ENCODE data around the gene NSL1.

NSL1 gene

DNA sequence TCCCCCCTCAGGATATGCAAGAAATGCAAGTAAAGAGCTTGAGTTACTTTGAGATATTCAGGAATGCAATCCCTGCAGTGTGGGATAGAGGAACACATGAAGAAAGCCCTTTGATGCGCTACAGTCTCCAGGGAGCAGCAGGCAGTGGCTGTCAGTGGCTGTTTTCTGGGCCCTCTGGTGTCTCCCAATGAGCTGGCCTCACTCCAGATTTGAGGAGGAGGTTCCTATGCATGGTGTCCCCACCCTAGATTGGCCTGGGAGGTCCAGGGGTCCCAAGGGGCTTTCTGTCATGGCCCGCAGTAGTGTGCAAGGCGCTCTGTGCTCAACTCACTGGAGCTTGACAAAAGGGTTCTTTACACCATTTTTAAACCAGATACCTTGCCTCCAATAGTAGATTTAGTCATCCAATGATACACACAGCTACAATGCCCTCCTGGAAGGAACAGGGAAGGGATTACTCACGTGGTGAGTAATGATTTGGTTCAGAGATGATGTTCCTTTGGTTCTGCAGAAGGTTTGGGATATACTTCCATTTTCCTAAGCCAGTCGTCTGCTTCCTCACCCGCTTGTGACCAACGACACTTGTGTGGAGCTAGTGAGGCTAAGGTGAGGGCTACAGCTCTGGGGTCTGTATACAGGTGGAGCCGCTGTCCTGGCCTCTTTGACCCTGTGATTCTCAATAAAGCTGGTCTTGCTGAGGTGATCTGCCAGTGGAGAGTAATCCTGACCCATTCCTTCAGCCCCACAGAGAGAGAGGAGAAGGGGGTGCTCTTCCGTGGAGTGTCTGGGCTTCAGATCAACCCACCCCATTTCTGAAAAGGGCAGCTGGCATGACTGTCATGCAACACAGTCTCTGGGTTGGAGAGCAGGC lies 98.6 kb downstream of the NSL1 start:
- no peak for TF ChIP-seq CTCF (IDR thresholded peaks at IDR 0.05)

- no peak for TF ChIP-seq CTCF (IDR thresholded peaks at IDR 0.05)
Observed at GRCh38 chr1:212691561-212692071, 100.0 kb downstream of the NSL1 start.

DNA sequence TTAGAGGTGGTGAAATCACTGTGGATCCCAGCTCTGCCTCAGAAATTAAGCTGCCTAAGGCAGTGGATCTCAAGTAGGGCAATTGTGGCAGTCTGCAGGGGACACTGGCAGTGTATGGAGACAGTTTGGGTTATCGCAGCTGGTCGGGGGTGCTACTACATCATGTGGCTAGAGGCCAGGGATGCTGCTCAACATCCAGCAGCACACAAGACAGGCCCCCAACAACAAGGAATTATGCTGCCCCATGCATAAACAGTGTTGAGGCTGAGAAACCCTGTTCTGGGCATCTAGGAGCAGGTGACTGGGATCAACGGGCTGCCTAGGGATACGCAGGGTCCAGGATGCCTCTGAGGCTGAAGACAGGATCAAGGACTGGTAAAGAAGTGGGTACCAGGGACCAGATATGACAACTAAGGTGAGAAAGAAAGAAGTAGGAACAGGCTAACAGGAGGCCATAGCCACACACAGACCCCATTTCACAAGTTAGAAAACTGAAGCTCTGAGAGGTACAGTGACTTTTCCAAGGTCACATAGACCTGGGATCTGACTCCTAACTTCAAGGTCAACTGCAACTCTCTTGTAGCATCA lies 100.7 kb downstream of the NSL1 start:
- no peak for TF ChIP-seq CTCF (IDR thresholded peaks at IDR 0.05)

DNA sequence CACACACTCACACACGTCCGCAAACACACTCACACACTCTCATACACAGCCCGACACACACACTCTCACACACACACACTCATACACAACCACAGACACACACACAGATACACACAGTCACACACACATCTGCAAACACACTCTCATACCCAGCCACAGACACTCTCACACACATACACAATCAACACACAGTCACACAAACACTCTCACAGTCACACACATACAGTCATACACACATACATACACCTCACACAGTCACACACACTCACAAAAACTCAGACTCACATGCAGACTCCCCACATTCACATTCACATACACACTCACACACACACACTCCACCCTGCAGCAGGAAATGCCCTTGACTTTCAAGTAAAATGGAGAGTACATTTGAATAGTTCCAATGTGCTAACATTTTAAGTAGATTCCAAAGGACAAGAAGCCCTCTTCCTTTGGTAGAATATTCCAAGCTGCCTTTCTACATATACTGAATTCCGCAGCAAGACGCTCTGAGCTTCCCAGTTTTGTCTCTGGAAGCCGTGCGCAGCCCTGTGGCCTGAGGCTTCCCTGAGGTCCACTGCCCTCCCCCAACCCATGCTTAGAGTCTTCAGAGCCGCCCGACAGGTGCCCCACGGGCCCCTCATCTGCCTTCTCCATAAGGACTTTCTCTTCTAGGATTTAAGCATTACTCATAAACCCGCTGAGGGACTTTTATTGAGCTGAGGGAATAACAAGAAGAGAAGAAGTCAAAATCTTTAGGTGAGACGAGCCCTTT lies 101.6 kb downstream of the NSL1 start:
- no peak for TF ChIP-seq CTCF (IDR thresholded peaks at IDR 0.05)

- TF ChIP-seq CTCF (IDR thresholded peaks at IDR 0.05): no peak
Observed at GRCh38 chr1:212689196-212689725, 102.3 kb downstream of the NSL1 start.

- no peak for TF ChIP-seq CTCF (IDR thresholded peaks at IDR 0.05)
Observed at GRCh38 chr1:212688341-212689047, 103.1 kb downstream of the NSL1 start.

DNA sequence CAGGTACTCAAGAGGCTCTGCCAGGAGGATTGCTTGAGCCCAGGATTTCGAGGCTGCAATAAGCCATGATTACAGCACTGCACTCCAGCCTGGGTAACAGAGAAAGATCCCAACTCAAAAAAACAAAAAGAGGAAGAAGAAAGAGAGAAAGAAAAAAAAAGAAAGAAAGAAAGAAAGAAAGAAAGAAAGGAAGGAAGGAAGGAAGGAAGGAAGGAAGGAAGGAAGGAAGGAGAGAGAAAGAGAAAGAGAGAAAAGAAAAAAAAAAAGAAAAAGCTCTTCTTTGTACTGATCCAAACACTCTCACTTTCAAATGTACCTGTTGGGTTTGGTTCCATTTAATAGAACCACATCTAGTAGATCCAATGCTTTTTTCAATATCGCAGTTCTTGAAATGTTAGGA lies 103.8 kb downstream of the NSL1 start:
- no peak for TF ChIP-seq CTCF (IDR thresholded peaks at IDR 0.05)

All from LNCAP (cell line).